ENCODE measurements around the gene DNAL1. TPM values are rescaled to one million over a fixed set of nuclear protein-coding genes. Genes with fewer than 3 reads are reported as not detected.

The DNAL1 gene
- total and polyA plus RNA-seq, 2 of the 13 experiments (the other 11 are each of a cell fraction or from before 2014, with no cell fraction given), result 1.4 to 13.3 TPM

DNA sequence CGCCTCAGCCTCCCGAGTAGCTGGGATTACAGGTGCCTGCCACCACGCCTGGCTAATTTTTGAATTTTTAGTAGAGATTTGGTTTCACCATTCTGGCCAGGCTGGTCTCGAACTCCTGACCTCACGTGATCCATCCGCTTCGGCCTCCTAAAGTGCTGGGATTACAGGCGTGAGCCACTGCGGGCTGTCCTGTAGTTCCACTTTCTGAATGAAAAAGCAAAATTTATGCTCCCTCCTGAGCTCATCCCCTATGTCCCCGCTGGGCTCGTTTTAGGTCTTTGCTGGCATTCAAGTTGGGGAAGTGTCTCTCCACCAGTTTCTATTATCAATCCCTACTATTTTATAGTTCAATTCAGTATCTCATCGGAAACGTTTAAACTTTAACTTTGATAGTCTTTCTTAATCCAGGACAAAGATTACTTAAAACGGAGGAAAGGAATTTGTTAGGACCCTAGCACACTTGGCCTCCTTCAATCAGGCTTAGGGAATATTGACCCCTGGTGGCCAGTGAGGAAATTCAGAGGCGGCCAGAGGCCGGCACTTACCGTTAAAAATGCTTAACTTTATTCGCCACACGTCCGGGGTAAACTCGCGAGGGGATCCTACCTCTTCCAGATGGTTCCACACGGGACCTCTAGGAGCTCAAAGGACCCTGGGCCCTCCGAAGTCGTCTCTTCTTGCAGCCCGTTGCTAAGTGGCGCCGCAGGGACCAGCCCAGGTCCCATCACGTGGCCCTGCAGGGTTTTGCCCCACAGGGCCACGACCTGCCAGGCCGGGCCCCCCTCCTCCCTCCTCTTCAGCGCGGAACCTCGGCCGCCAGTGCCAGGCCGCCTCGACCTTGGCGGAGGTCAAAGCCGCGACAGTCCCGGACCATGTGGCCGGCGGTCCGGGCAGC lies 11.4 kb upstream of the DNAL1 start (continued):
- TF ChIP-seq USF2 (IDR thresholded peaks at IDR 0.05; ENCODE audit: low read depth, low read length) (no peak; the same call in 1 of the 2 replicates), USF2 (CRISPR knock-in tag; IDR thresholded peaks at IDR 0.05; ENCODE audit: borderline replicate concordance) (peak; percentile 72; the same call in 1 of the 2 replicates), ZNF614 (CRISPR knock-in tag; IDR thresholded peaks at IDR 0.05; ENCODE audit: borderline replicate concordance) (no peak), ZMYM3 (CRISPR knock-in tag; IDR thresholded peaks at IDR 0.05) (peak; percentile 16; the same call in 1 of the 2 replicates), ZNF546 (CRISPR knock-in tag; conservative IDR thresholded peaks at IDR 0.05) (no peak), PAWR (CRISPR knock-in tag; IDR thresholded peaks at IDR 0.05; ENCODE audit: borderline replicate concordance) (no peak), ELF3 (CRISPR knock-in tag; IDR thresholded peaks at IDR 0.05) (no peak), ZNF354B (CRISPR knock-in tag; IDR thresholded peaks at IDR 0.05) (no peak), JUN (CRISPR knock-in tag; IDR thresholded peaks at IDR 0.05) (no peak), MBNL3 (CRISPR knock-in tag; conservative IDR thresholded peaks at IDR 0.05) (no peak), ATRX (CRISPR knock-in tag; IDR thresholded peaks at IDR 0.05; ENCODE audit: borderline replicate concordance) (no peak), ATAD3A (CRISPR knock-in tag; IDR thresholded peaks at IDR 0.05) (no peak)
- TF ChIP-seq, protein P1, sequence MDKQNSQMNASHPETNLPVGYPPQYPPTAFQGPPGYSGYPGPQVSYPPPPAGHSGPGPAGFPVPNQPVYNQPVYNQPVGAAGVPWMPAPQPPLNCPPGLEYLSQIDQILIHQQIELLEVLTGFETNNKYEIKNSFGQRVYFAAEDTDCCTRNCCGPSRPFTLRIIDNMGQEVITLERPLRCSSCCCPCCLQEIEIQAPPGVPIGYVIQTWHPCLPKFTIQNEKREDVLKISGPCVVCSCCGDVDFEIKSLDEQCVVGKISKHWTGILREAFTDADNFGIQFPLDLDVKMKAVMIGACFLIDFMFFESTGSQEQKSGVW (CRISPR knock-in tag; IDR thresholded peaks at IDR 0.05; ENCODE audit: borderline replicate concordance), result no peak
- TF ChIP-seq, protein P2, sequence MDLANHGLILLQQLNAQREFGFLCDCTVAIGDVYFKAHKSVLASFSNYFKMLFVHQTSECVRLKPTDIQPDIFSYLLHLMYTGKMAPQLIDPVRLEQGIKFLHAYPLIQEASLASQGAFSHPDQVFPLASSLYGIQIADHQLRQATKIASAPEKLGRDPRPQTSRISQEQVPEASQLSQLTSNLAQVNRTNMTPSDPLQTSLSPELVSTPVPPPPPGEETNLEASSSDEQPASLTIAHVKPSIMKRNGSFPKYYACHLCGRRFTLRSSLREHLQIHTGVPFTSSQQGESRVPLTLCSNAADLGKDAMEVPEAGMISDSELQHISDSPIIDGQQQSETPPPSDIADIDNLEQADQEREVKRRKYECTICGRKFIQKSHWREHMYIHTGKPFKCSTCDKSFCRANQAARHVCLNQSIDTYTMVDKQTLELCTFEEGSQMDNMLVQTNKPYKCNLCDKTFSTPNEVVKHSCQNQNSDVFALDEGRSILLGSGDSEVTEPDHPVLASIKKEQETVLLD (CRISPR knock-in tag; IDR thresholded peaks at IDR 0.05; ENCODE audit: low read depth), result no peak
- TF ChIP-seq, protein P3, sequence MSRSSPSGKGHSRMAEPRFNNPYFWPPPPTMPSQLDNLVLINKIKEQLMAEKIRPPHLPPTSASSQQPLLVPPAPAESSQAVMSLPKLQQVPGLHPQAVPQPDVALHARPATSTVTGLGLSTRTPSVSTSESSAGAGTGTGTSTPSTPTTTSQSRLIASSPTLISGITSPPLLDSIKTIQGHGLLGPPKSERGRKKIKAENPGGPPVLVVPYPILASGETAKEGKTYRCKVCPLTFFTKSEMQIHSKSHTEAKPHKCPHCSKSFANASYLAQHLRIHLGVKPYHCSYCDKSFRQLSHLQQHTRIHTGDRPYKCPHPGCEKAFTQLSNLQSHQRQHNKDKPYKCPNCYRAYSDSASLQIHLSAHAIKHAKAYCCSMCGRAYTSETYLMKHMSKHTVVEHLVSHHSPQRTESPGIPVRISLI (CRISPR knock-in tag; IDR thresholded peaks at IDR 0.05; ENCODE audit: borderline replicate concordance), result no peak; the same call in 1 of the 2 replicates
- TF ChIP-seq, protein P4, sequence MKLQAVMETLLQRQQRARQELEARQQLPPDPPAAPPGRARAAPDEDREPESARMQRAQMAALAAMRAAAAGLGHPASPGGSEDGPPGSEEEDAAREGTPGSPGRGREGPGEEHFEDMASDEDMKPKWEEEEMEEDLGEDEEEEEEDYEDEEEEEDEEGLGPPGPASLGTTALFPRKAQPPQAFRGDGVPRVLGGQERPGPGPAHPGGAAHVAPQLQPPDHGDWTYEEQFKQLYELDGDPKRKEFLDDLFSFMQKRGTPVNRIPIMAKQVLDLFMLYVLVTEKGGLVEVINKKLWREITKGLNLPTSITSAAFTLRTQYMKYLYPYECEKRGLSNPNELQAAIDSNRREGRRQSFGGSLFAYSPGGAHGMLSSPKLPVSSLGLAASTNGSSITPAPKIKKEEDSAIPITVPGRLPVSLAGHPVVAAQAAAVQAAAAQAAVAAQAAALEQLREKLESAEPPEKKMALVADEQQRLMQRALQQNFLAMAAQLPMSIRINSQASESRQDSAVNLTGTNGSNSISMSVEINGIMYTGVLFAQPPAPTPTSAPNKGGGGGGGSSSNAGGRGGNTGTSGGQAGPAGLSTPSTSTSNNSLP (IDR thresholded peaks at IDR 0.05; ENCODE audit: low read depth, low read length), result no peak

Data from HepG2 (cell line).